OCI-LY7 (cell line): Measurements from ENCODE around the gene ERCC8. TPM values are rescaled to one million over a fixed set of nuclear protein-coding genes. Genes with fewer than 3 reads are reported as not detected.

Experiments
- BruUV-seq: library from RNA; stranded (reverse); fragments of 400-500 nt; replicated peaks from 2 replicates; lab custom pipeline; 2021; lab: Mats Ljungman, UMichigan
- CTCF ChIA-PET: fragments of 300-600 bp; sonication (Branson Sonifier 250); formaldehyde crosslinking; loops from one replicate; lab custom pipeline; 2022; ENCODE audit warnings: antibody characterized with exemption; ENCODE audit not compliant: unreplicated experiment; lab: Charles Lee
- POLR2A ChIA-PET: fragments of 300-600 bp; sonication (Branson Sonifier 250); formaldehyde crosslinking; loops from one replicate; lab custom pipeline; 2022; ENCODE audit warnings: antibody characterized with exemption; lab: Charles Lee
- DNase-seq: peaks from one replicate; pipeline ENCODE4 v3.0.0-alpha.2; 2015; ENCODE audit warnings: low spot score
- H2AFZ ChIP-seq: fragments of 200-600 bp; sonication (generic), shearing (Covaris generic); 2 replicates; pipeline ENCODE4 v1.6.1; 2014; ENCODE audit warnings: mild to moderate bottlenecking, antibody characterized with exemption, low read length, moderate library complexity
- H3K27ac ChIP-seq: fragments of 200-600 bp; sonication (generic); 2 replicates; pipeline ENCODE4 v1.5.1; 2014; ENCODE audit warnings: mixed run types, low read depth, mild to moderate bottlenecking, moderate library complexity, low read length, inconsistent platforms; ENCODE audit not compliant: poor library complexity, severe bottlenecking
- H3K36me3 ChIP-seq: fragments of 200-600 bp; sonication (generic); 2 replicates; pipeline ENCODE4 v1.6.1; 2014; ENCODE audit warnings: mild to moderate bottlenecking, antibody characterized with exemption, low read length, moderate library complexity, mixed read lengths; ENCODE audit not compliant: insufficient read depth
- H3K4me1 ChIP-seq: fragments of 200-600 bp; sonication (generic); 2 replicates; pipeline ENCODE4 v1.5.1; 2014; ENCODE audit warnings: mild to moderate bottlenecking, low read length; ENCODE audit not compliant: insufficient read depth, poor library complexity, severe bottlenecking
- H3K4me2 ChIP-seq: fragments of 200-600 bp; sonication (generic); 2 replicates; pipeline ENCODE4 v1.6.1; 2014; ENCODE audit warnings: mild to moderate bottlenecking, low read length
- H3K4me3 ChIP-seq: fragments of 200-600 bp; sonication (generic); 2 replicates; pipeline ENCODE4 v1.5.1; 2014; ENCODE audit warnings: mild to moderate bottlenecking, low read depth, low read length; ENCODE audit not compliant: poor library complexity, severe bottlenecking
- H3K79me2 ChIP-seq: fragments of 200-600 bp; sonication (generic); 2 replicates; pipeline ENCODE4 v1.6.1; 2016; ENCODE audit warnings: low read depth, mild to moderate bottlenecking, low read length, moderate library complexity, mixed read lengths; ENCODE audit not compliant: insufficient read depth
- H3K9me2 ChIP-seq: fragments of 200-600 bp; sonication (generic); 2 replicates; pipeline ENCODE4 v1.6.1; 2016; ENCODE audit warnings: mild to moderate bottlenecking, low read length, mixed read lengths; ENCODE audit not compliant: insufficient read depth
- H3K9me3 ChIP-seq: fragments of 200-600 bp; sonication (generic); 2 replicates; pipeline ENCODE4 v1.6.1; 2014; ENCODE audit warnings: mild to moderate bottlenecking, mixed run types, low read length, mixed read lengths
- H4K20me1 ChIP-seq: fragments of 200-600 bp; sonication (generic); 2 replicates; pipeline ENCODE4 v1.6.1; 2014; ENCODE audit warnings: mild to moderate bottlenecking, antibody characterized with exemption, low read length, moderate library complexity, mixed read lengths; ENCODE audit not compliant: insufficient read depth
- EZH2phosphoT487 ChIP-seq: fragments of 200-600 bp; sonication (generic); IDR thresholded peaks from 2 replicates; pipeline ENCODE4 v1.6.1; 2018; ENCODE audit warnings: low read depth, borderline replicate concordance, mild to moderate bottlenecking, mixed run types, antibody characterized with exemption, low read length, moderate library complexity, mixed read lengths
- intact Hi-C: fragments of 100-400 bp; cut with micrococcal nuclease; formaldehyde crosslinking; loops from one replicate; pipeline ENCODE4 v1.10.0; 2022; ENCODE audit not compliant: unreplicated experiment
- total RNA-seq, 2 experiments: library from RNA; depleted of rRNA in 1 of 2; stranded (reverse); fragments of >200 nt in 1 of 2; shearing (Covaris generic) in 1 of 2; gene quantifications; 2 replicates each; pipeline ENCODE4 v1.2.3, GENCODE V29; 2014 to 2022
- TF ChIP-seq, protein P1 (sequence below): fragments of 200-600 bp; sonication (generic); conservative IDR thresholded peaks from 2 replicates; pipeline ENCODE4 v1.5.1; 2014; ENCODE audit warnings: mild to moderate bottlenecking, antibody characterized with exemption, low read length, moderate library complexity, mixed read lengths

ERCC8 gene
- total RNA-seq, 2 experiments from 2014 or later = 11.8 to 17.5 TPM

DNA sequence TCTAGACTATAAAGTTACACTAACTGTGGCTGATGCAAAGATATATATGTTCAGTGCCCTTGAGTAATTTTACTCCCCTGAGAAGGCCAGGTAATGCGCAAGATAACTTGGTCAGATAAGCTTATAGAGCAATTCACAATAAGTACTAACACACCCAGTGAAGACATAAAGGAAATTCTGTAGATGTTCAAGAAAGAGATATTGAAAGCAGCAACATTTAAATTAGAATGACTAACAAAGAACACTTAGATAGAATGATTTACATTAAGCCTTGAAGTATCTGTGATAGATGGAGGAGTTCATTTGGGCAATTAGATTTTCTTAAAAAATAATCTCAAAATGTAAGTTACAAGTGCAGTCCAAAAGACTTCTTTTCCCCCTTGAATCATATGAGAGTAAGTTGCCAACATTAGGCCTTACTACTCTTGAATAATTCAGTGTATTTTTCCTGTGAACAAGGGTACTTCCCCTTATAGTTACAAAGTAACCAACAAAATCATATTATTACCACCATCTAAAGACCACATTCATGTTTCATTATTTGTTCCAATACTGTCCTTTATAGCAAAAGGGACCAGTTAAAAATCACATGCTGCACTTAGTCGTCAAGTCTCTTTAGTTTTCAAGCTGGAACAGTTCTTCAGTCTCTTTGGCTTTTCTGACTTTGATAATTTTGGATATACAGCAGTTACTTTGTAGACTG, 56.4 kb downstream of the ERCC8 start:
- H3K36me3 ChIP-seq = peaks cover 5% of the 10 kb centered on the region
- DNase-seq = no peak
- H3K9me2 ChIP-seq = no peaks in the 10 kb centered on the region
- no peak overlapping the region for H3K27ac ChIP-seq
- ChIA-PET CTCF (no interaction called here), POLR2A (no interaction called here)
- no peaks in the 10 kb centered on the region for H3K9me3 ChIP-seq
- no peaks in the 10 kb centered on the region for H3K4me1 ChIP-seq
- H3K4me3 ChIP-seq = no peak overlapping the region
- BruUV-seq = no TSS peak
- intact Hi-C loops = no loop called here
- H4K20me1 ChIP-seq = no peaks in the 10 kb centered on the region
- no peak overlapping the region for H3K4me2 ChIP-seq
- TF ChIP-seq EZH2phosphoT487 = no peak
- TF ChIP-seq, protein P1, sequence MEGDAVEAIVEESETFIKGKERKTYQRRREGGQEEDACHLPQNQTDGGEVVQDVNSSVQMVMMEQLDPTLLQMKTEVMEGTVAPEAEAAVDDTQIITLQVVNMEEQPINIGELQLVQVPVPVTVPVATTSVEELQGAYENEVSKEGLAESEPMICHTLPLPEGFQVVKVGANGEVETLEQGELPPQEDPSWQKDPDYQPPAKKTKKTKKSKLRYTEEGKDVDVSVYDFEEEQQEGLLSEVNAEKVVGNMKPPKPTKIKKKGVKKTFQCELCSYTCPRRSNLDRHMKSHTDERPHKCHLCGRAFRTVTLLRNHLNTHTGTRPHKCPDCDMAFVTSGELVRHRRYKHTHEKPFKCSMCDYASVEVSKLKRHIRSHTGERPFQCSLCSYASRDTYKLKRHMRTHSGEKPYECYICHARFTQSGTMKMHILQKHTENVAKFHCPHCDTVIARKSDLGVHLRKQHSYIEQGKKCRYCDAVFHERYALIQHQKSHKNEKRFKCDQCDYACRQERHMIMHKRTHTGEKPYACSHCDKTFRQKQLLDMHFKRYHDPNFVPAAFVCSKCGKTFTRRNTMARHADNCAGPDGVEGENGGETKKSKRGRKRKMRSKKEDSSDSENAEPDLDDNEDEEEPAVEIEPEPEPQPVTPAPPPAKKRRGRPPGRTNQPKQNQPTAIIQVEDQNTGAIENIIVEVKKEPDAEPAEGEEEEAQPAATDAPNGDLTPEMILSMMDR = no peak
- no peak overlapping the region for H2AFZ ChIP-seq
- H3K79me2 ChIP-seq = no peaks in the 10 kb centered on the region

DNA sequence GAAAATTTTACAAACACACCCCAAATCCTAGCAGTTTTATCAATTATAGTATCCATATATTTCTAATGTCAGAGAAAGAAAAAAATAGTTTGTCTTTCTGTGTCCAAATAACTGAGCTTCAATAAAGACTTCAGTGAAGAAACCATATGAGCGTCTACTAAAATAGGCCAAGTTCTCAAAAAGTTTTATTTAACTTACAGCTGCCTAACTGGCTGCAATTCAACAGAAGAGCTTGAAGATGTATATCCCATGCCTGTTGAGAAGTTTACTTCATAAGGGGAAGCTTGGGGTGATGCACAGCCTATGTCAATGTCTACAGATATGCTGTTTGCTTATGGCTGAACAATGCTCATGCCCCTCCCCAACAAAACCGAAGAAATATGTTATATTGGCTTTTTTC, 57.1 kb downstream of the ERCC8 start:
- H3K9me2 ChIP-seq = no peaks in the 10 kb centered on the region
- H3K36me3 ChIP-seq = no peaks in the 10 kb centered on the region
- no peaks in the 10 kb centered on the region for H3K4me1 ChIP-seq
- no peaks in the 10 kb centered on the region for H3K79me2 ChIP-seq
- no TSS peak for BruUV-seq
- intact Hi-C loops = no loop called here
- H3K4me2 ChIP-seq = no peak overlapping the region
- TF ChIP-seq, protein P1 = no peak
- no peak for TF ChIP-seq EZH2phosphoT487
- no peak overlapping the region for H2AFZ ChIP-seq
- no peaks in the 10 kb centered on the region for H3K9me3 ChIP-seq
- CTCF ChIA-PET = no interaction called here
- H3K4me3 ChIP-seq = no peak overlapping the region
- POLR2A ChIA-PET = no interaction called here
- no peaks in the 10 kb centered on the region for H4K20me1 ChIP-seq
- DNase-seq = no peak
- no peak overlapping the region for H3K27ac ChIP-seq

DNA sequence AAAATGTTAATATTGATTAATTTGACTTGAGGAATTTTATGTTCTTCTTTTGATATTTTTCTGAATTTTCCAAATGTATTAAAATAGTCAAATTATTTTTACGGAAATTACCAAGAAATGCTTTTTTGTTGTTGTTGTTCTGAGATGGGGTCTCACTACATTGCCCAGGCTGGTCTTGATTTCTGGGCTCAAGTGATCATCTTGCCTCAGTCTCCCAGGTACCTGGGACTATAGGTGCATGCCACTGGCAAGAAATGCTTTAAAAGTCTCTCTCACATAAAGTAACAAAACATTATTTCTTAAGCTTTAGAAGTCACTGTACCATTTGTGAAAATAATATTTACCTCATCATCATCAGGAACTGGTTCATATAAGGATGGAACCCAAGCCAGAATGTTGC, 57.8 kb downstream of the ERCC8 start:
- BruUV-seq = no TSS peak
- TF ChIP-seq, protein P1 = no peak
- no peak for TF ChIP-seq EZH2phosphoT487
- H3K4me2 ChIP-seq = no peak overlapping the region
- intact Hi-C loops = no loop called here
- no peaks in the 10 kb centered on the region for H3K79me2 ChIP-seq
- CTCF ChIA-PET = no interaction called here
- no peaks in the 10 kb centered on the region for H4K20me1 ChIP-seq
- DNase-seq = no peak
- H3K36me3 ChIP-seq = no peaks in the 10 kb centered on the region
- H3K9me3 ChIP-seq = no peaks in the 10 kb centered on the region
- no peak overlapping the region for H3K27ac ChIP-seq
- no peak overlapping the region for H3K4me3 ChIP-seq
- no peaks in the 10 kb centered on the region for H3K4me1 ChIP-seq
- no peaks in the 10 kb centered on the region for H3K9me2 ChIP-seq
- no peak overlapping the region for H2AFZ ChIP-seq
- POLR2A ChIA-PET = no interaction called here
